Upper lobe of left lung (tissue), 4 donors: Measurements from ENCODE around the gene MPRIP.

ENCODE experiments used
- CTCF ChIP-seq, 6 experiments: fragments of 450-650 bp in 4 of 6; fragments of 200-600 bp in 2 of 6; sonication (generic) in 2 of 6; IDR thresholded peaks; one replicate each; pipeline ENCODE4 v1.5.1; 2016 to 2019; ENCODE audit warnings: antibody characterized with exemption in 6 of 6
- POLR2A ChIP-seq, 4 donors: fragments of 450-650 bp; IDR thresholded peaks; one replicate each; pipeline ENCODE4 v1.5.1; 2016 to 2017; ENCODE audit warnings: antibody characterized with exemption in 4 of 4, mild to moderate bottlenecking in 2 of 4

DNA sequence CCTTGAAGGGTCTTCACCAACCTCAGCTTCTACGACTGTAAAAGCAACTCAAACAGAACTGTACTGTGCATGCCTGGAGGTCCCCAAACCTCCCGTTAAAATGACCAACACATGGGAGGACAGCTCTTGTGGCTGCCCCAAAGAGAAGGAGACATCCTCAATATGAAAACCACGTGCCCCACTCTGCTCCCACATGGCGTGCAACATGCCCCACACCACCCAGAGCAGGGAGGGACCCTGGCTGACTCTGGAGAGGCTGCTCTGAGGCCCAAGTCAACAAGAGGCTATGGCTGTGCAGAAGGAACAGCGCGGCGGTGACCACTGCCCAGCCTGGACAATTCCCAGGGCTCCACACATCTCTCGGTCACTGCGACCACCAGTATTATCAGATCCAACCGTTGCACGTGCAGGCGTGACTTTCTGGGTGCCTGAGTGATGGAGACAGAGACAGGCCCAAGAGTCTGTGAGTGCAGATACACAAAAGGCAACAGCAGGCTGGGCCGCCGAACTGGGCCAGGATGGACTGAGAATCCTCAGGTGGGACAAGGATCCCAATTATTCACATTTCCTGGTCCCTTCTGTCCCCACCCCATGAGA is 162.5 kb downstream of the MPRIP start:
- TF ChIP-seq CTCF (IDR thresholded peaks at IDR 0.05) = no peak
- TF ChIP-seq POLR2A (IDR thresholded peaks at IDR 0.05) = no peak
